GM19372 (cell line): ENCODE results near the gene TAF11L11.
"Not testable (repeated sequence)": the region's sequence is repeated elsewhere in the genome, so short reads cannot be mapped to it uniquely, and the experiment has no call there.

Experiments used
- ATAC-seq: cut with Tn5 transposase; IDR thresholded peaks from one replicate; pipeline ENCODE4 v1.9.1; 2021; ENCODE audit warnings: mild to moderate bottlenecking, low read depth, moderate library complexity; ENCODE audit not compliant: unreplicated experiment

TAF11L11 gene

GRCh38 chr5:17603880-17604279 is at the start of gene TAF11L11:
Gene TAF11L11, plus strand, starts transcription at chr5:17604183.
- ATAC-seq = not testable (repeated sequence)

- ATAC-seq = not testable (repeated sequence)
These were observed 18.3 kb upstream of the TAF11L11 start, which contains the start of gene TAF11L7 for GRCh38 chr5:17585658-17586057. Gene TAF11L7, minus strand, starts transcription at chr5:17585758.

- ATAC-seq = not testable (repeated sequence)
These were observed 13.1 kb upstream of the TAF11L11 start, which contains the start of gene TAF11L8 for GRCh38 chr5:17590860-17591259. Gene TAF11L8, minus strand, starts transcription at chr5:17590960.

- not testable (repeated sequence) for ATAC-seq
These were observed 9.7 kb upstream of the TAF11L11 start, which contains the start of gene TAF11L9 for GRCh38 chr5:17594255-17594654. Gene TAF11L9, minus strand, starts transcription at chr5:17594394.

- ATAC-seq = not testable (repeated sequence)
These were observed 6.3 kb upstream of the TAF11L11 start, which contains the start of gene TAF11L10 for GRCh38 chr5:17597728-17598127. Gene TAF11L10, minus strand, starts transcription at chr5:17597828.

DNA sequence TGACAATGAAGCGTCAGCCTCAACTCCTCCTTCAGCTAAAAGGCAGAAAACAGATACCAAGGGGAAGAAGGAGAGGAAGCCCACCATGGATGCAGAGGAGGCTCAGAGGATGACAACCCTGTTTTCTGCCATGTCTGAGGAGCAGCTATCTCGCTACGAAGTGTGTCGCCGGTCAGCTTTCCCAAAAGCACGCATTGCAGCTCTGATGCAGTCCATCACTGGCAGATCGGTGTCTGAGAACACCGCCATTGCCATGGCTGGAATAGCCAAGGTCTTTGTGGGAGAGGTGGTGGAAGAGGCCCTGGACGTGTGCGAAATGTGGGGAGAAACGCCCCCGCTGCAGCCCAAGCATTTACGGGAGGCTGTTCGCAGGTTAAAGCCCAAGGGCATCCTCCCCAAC is 968 bp downstream of the TAF11L11 start:
- no peak for ATAC-seq

GRCh38 chr5:17607461-17607860 is 3.5 kb downstream of the TAF11L11 start:
- ATAC-seq = not testable (repeated sequence)

GRCh38 chr5:17610092-17610491 is 6.1 kb downstream of the TAF11L11 start, which contains the start of gene TAF11L12:
Gene TAF11L12, plus strand, starts transcription at chr5:17610392.
- ATAC-seq = not testable (repeated sequence)

DNA sequence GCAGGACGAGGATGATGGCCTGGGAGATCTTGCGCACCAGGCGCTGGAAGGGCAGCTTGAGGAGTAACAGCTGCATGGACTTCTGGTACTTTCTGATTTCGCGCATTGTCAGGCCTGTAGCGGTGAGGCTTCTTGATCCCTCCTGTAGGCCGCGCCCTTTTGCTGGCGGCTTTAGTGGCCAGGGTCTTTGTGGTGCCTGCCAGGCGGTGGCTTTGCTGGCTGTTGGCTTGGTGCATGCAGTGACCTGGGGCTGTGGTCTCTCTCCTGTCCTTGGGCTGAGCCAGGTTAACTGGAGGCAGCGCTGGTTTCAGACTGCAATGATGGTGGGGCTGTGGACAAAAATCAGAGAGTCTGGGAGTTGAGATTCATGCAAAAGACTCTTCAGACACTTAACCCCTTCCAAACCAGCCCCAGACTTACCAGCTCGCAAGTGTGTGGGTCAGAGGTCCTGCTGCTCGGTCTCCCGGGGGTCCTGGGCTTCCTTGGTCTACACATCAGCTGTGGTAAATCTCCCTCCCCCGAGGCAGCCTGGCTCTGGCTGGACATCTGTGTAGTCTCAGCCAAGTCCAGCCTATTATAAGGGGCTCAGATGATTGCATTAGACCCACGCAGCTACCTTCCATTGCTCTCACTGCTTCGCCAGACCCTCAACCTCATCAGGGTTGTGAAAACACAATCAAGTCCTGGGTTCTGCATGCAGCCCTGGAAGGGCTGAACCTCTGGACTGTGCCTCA is 11.1 kb downstream of the TAF11L11 start:
- ATAC-seq = no peak

DNA sequence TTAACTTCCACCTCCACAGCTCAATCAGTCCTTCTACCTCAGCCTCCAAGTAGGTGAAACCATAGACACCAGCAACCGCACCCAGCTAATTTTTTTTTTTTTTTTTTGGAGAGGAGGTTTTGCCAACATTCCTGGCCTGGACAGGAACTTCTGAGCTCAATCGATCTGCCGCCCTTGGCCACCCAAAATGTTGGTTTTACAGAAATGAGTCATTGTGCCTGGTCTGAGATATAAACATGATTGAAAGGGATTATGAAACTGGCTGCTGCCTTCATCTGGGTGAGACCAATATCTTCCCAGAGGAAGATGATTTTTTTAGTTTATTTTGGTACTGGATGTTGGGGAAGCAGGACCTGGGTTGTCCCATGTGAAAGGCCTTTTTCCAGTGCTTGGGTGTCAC is 15.4 kb downstream of the TAF11L11 start:
- no peak for ATAC-seq

DNA sequence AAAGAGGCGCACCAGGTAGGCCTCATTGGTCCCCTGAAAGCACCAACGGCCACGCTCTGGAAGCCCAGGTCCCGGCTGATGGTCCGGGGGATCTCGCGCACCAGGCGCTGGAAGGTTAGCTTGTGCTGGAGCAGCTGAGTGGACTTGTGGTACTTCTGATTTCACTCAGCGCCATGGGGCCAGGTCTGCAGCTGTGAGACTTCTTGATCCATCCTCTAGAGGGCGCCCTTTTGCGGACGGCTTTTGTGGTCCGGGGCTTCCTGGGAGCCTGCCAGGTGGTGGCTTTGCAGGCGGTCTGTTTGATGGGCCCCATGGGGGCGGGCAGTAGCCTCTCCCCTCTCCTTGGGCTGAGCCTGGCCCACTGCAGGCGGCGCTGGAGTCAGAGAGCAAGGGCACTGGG is 16.6 kb downstream of the TAF11L11 start:
- no peak for ATAC-seq

GRCh38 chr5:17625686-17626085 is 21.7 kb downstream of the TAF11L11 start:
- ATAC-seq = no peak

DNA sequence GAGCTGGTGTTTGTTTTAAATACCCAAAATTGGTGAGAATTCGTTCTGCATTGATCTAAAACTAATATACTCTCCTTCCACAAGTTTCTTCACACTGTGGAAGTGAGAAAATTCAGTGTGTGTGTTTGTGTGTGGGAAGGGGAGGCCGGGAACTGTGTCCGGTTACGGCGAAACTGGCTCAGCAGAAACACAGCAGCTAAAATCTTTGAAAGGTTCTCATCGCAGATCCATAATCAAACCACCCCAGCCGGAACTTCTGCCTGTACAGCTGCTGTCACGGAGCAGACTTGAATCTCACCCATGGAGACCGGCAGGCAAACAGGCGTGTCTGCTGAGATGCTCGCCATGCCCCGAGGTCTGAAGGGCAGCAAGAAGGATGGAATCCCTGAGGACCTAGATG is 27.8 kb downstream of the TAF11L11 start, which contains the start of gene TAF11L13:
TSS of gene TAF11L13 (plus strand) at position 301 of the 400 bp plus-strand sequence.
- not testable (repeated sequence) for ATAC-seq

DNA sequence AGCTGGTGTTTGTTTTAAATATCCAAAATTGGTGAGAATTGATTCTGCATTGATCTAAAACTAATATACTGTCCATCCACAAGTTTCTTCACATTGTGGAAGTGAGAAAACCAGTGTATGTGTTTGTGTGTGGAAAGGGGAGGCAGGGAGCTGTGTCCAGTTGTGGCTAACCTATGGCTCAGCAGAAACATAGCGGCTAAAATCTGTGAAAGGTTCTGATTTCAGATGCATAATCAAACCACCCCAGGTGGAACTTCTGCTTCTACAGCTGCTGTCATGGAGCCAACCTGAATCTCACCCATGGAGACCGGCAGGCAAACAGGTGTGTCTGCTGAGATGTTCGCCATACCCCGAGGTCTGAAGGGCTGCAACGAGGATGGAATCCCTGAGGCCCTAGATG is 30.2 kb downstream of the TAF11L11 start, which contains the start of gene TAF11L14:
TSS of gene TAF11L14 (plus strand) at position 301 of the 400 bp plus-strand sequence.
- no peak for ATAC-seq

DNA sequence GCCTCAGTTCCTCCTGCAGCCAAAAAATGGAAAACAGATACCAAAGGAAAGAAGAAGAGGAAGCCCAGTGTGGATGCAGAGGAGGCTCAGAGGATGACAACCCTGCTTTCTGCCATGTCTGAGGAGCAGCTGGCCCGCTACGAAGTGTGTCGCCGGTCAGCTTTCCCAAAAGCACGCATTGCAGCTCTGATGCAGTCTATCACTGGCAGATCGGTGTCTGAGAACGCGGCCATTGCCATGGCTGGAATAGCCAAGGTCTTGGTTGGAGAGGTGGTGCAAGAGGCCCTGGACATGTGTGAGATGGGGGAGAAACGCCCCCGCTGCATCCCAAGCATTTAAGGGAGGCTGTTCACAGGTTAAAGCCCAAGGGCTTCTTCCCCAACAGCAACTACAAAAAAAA is 45.2 kb downstream of the TAF11L11 start:
- ATAC-seq = not testable (repeated sequence)

- not testable (repeated sequence) for ATAC-seq
These were observed 51.3 kb downstream of the TAF11L11 start for GRCh38 chr5:17655201-17655759.
